DOHH2 (cell line): ENCODE measurements around the gene ELANE.

Source experiments
- CTCF ChIP-seq: fragments of 200-600 bp; sonication (generic); IDR thresholded peaks from one replicate; pipeline ENCODE4 v1.5.1; 2014; ENCODE audit warnings: antibody characterized with exemption, mild to moderate bottlenecking, low read depth, low read length; ENCODE audit not compliant: poor library complexity, severe bottlenecking
- EZH2phosphoT487 ChIP-seq: fragments of 200-600 bp; sonication (generic); IDR thresholded peaks from 2 replicates; pipeline ENCODE4 v1.6.1; 2017; ENCODE audit warnings: borderline replicate concordance, mild to moderate bottlenecking, antibody characterized with exemption, low read length, moderate library complexity, mixed read lengths

- TF ChIP-seq CTCF = no peak
- TF ChIP-seq EZH2phosphoT487 = no peak
These were observed 24.3 kb upstream of the ELANE start, which contains the start of gene AZU1 for GRCh38 chr19:827710-828321.
